Muscle of leg (tissue), 11 donors: ENCODE results near the gene ALOX12B. TPM values are rescaled to one million over a fixed set of nuclear protein-coding genes. Genes with fewer than 3 reads are reported as not detected.
"Not testable (repeated sequence)": the region's sequence is repeated elsewhere in the genome, so short reads cannot be mapped to it uniquely, and the experiment has no call there.

Experiments used
- DNase-seq: peaks from one replicate; pipeline ENCODE4 v3.0.0; 2013
- H3K27ac ChIP-seq: one replicate; pipeline ENCODE4 v1.5.1; 2013; ENCODE audit warnings: mild to moderate bottlenecking, low read length, control low read depth
- H3K27me3 ChIP-seq: one replicate; pipeline ENCODE4 v1.6.1; 2013; ENCODE audit warnings: low read length; ENCODE audit not compliant: control insufficient read depth, insufficient read depth
- H3K36me3 ChIP-seq: one replicate; pipeline ENCODE4 v1.6.1; 2013; ENCODE audit warnings: low read length; ENCODE audit not compliant: control insufficient read depth, insufficient read depth
- H3K4me1 ChIP-seq: one replicate; pipeline ENCODE4 v1.6.1; 2013; ENCODE audit warnings: low read length; ENCODE audit not compliant: control insufficient read depth, insufficient read depth
- H3K4me3 ChIP-seq: one replicate; pipeline ENCODE4 v1.5.1; 2013; ENCODE audit warnings: low read length, control low read depth
- H3K9me3 ChIP-seq: replicated peaks from 2 replicates; pipeline ENCODE4 v1.6.1; 2013; ENCODE audit warnings: low read depth, low read length; ENCODE audit not compliant: control insufficient read depth
- WGBS: methylation state at CpG from one replicate; pipeline ENCODE4 v1.1.5; 2013; ENCODE audit warnings: missing lambda C conversion rate; ENCODE audit not compliant: insufficient coverage; 5-methylcytosine and 5-hydroxymethylcytosine counted together
- polyA plus RNA-seq, 8 donors: library from polyadenylated mRNA; unstranded; fragments of 120-200 nt; gene quantifications; one replicate each; pipeline versions ENCODE4 v1.2.1 to v1.2.3, GENCODE V29; 2013; ENCODE audit warnings: inconsistent platforms in 1 of 8, low replicate concordance in 1 of 8; ENCODE audit not compliant: insufficient read length in 8 of 8, insufficient read depth in 1 of 8
- total RNA-seq: library from RNA; stranded (reverse); fragments of 120-200 nt; gene quantifications from one replicate; pipeline ENCODE4 v1.2.4, GENCODE V29; 2013

ALOX12B gene
- total and polyA plus RNA-seq, 9 donors = not detected

- no peaks in the 10 kb centered on the region for H3K9me3 ChIP-seq
- H3K36me3 ChIP-seq = no peaks in the 10 kb centered on the region
- WGBS = 83% methylated on average over 5 of the region's 6 CpGs
- H3K4me3 ChIP-seq = no peak overlapping the region
- peaks cover 11% of the 10 kb centered on the region for H3K4me1 ChIP-seq
- no peak for DNase-seq
- H3K27ac ChIP-seq = no peak overlapping the region
- peaks cover 58% of the 10 kb centered on the region for H3K27me3 ChIP-seq
Observed at GRCh38 chr17:8084250-8084649, 3.3 kb downstream of the ALOX12B start.

- DNase-seq = no peak
- peaks cover 67% of the 10 kb centered on the region for H3K27me3 ChIP-seq
Observed at GRCh38 chr17:8082292-8082691, 5.2 kb downstream of the ALOX12B start.

DNA sequence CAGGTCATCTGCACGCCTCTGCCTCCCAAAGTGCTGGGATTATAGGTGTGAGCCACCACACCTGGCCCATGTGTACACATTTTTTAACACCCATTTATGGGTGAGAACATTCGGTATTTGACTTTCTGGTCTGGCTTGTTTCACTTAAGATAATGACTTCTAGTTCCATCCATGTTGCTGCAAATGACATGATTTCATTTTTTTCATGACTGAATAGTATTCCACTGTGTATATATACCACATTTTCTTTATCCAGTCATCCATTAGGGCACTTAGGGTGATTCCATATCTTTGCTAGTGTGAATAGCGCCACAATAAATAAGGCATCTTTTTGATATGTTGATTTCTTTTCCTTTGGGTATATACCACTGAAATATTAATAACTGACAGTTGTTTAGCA is 5.6 kb downstream of the ALOX12B start:
- DNase-seq = no peak
- no peaks in the 10 kb centered on the region for H3K9me3 ChIP-seq
- H3K27ac ChIP-seq = no peak overlapping the region
- 100% methylated on average over 1 of the region's 3 CpGs for WGBS
- peaks cover 67% of the 10 kb centered on the region for H3K27me3 ChIP-seq
- no peak overlapping the region for H3K4me3 ChIP-seq
- H3K4me1 ChIP-seq = peaks cover 14% of the 10 kb centered on the region
- H3K36me3 ChIP-seq = no peaks in the 10 kb centered on the region

More at GRCh38 chr17:8082292-8082691, 5.2 kb downstream of the ALOX12B start:
- Histone ChIP-seq H3K4me1 (peaks cover 14% of the 10 kb centered on the region), H3K4me3 (no peak overlapping the region), H3K27ac (no peak overlapping the region), H3K36me3 (no peaks in the 10 kb centered on the region), H3K9me3 (no peaks in the 10 kb centered on the region)
- WGBS = 74% methylated on average over 4 of the region's 10 CpGs

GRCh38 chr17:8080799-8081219 is 6.7 kb downstream of the ALOX12B start:
- no peaks in the 10 kb centered on the region for H3K36me3 ChIP-seq
- H3K27ac ChIP-seq = no peak overlapping the region
- H3K4me3 ChIP-seq = no peak overlapping the region
- 20% methylated on average over 13 of the region's 17 CpGs for WGBS
- peaks cover 72% of the 10 kb centered on the region for H3K27me3 ChIP-seq
- DNase-seq = no peak
- no peaks in the 10 kb centered on the region for H3K9me3 ChIP-seq
- H3K4me1 ChIP-seq = peaks cover 14% of the 10 kb centered on the region

DNA sequence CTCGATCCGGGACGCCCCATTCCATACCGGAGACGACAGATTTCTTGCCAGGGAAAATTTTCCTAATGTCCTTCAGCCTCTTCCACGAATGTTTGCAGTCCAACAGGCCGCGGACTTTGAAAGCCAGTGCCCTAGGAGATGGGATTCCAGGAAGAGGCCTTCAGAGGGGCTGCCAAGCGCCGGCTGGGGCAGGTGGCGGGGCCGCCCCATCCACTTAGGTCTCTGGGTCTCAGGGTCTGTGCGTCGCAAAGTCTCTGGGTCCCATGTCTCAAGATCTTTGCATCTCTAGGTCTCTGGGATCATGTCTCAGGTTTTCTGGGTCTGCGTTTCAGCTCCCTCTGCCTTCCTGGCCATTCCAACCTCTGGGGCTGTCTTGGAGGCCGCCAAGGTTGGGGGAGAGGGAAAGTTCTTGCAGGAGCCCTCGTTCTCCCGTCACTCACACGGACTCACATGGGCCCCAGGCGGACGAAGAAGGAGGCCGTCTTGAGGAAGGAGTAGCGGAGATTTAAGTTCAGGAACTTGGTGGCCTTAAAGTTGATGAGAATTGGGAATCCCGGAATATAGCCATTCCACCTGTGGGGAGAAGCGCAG is 7.2 kb downstream of the ALOX12B start:
- Histone ChIP-seq H3K9me3 (no peaks in the 10 kb centered on the region), H3K4me3 (peak overlapping the region; percentile 36), H3K36me3 (no peaks in the 10 kb centered on the region), H3K27ac (no peak overlapping the region), H3K27me3 (peaks cover 77% of the 10 kb centered on the region), H3K4me1 (peaks cover 14% of the 10 kb centered on the region)
- WGBS = 8% methylated on average over 17 of the region's 25 CpGs
- no peak for DNase-seq

DNA sequence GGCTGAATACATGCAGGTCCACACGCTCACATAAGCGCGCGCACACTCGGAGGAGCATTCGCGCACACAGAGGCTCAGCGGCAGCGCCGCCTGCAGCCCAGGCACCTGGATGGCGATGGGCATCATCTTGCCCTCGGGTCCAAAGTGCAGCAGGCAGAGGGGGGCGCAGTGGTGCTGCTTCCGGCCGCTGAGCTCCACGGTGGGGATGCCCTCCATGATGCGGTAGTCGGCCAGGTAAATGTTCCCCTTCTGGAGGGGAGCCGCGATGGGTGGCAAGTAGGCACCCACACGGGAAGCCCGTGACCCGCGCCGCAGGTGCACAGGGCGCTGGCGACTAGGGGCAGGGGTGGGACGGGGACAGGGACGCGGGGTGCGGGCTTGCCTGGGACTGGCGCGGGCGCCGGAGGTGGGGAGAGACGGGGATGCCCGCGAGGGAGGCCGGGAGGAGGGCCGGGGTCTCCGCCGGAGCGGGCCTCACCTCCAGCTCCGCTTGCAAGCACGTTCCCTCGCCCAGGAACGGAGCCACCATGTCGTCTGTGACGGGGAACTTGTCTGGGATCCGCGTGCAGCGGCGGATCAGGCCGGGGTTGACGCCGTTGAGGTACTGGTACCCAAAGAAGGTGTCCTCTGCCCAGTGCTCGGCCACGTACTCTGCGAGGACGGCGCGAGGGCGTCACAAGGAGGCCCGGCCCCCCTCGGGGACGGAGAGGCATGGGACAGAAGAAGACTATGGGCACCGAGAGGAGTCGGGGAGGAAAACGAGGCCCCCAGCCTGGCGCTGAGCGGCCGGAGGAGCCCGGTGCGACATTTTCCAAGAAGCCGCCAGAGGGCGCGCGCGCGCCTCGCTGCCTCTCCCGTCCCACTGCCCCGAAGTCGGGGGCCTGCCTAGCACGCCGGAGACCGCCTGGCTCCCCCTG is 8.0 kb downstream of the ALOX12B start:
- Histone ChIP-seq H3K27ac (no peak overlapping the region), H3K4me3 (peak overlapping the region; percentile 36), H3K4me1 (peaks cover 14% of the 10 kb centered on the region), H3K9me3 (no peaks in the 10 kb centered on the region), H3K27me3 (peaks cover 82% of the 10 kb centered on the region), H3K36me3 (no peaks in the 10 kb centered on the region)
- under 1% methylated on average over 87 of the region's 87 CpGs for WGBS
- DNase-seq = peak; percentile 70

DNA sequence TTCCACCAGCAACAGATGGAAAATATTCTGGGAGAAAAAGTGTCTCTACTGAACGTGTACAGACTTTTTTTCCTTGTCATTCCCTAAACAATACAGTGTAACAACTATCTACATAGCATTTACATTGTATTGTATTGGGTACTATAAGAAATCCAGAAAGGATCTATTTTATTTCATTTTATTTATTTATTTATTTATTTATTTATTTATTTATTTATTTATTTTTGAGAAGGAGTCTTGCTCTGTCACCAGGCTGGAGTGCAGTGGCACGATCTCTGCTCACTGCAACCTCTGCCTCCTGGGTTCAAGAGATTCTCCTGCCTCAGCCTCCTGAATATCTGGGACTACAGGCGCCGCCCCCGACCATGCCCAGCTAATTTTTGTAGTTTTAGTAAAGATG is 9.6 kb downstream of the ALOX12B start:
- Histone ChIP-seq H3K27me3 (peaks cover 88% of the 10 kb centered on the region), H3K4me1 (peaks cover 27% of the 10 kb centered on the region)
- not testable (repeated sequence) for H3K9me3 ChIP-seq, H3K27ac ChIP-seq, H3K36me3 ChIP-seq, H3K4me3 ChIP-seq, DNase-seq
- WGBS = no CpG with 5 or more reads among the region's 5 CpGs

DNA sequence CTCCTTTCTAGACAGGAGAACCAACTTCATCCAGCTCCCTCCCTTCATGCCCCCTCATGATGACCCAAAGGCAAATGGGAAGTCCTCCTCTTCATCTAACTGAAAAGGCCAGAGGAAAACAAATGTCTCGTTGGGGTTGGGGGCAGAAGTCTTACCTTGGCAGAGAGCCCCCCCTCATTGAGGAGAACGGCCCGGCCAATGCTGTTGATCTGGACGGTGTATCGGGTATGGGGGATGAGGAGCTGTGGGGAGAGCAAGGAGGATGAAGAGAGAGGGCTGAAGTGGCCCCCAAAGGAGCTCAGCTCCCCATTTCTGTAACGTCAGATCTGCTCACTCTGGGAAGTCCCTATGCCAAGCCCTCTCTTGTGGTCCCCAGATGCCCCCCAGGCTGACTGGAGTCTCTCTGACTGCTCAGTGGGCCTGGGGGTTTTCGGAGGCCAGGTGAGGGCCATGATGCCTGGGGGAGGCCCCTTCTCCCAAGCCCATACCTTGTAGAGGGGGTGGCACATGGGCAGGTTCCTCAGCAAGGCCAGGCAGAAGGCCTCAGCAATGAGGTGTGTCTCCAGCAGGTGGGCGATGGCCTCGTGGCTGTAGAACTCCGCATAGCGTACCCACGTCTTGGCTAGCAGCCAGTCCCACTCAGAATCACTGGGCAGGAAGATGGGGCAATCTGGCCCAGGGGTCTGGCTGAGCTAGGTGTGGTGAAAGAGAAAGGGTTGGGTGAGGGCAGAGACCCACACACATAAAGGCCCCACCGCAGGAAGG is 10.8 kb downstream of the ALOX12B start:
- H3K27ac ChIP-seq = no peak overlapping the region
- no peak for DNase-seq
- no peaks in the 10 kb centered on the region for H3K9me3 ChIP-seq
- H3K27me3 ChIP-seq = peaks cover 93% of the 10 kb centered on the region
- WGBS = 77% methylated on average over 11 of the region's 13 CpGs
- no peak overlapping the region for H3K4me3 ChIP-seq
- H3K36me3 ChIP-seq = no peaks in the 10 kb centered on the region
- H3K4me1 ChIP-seq = peaks cover 37% of the 10 kb centered on the region

DNA sequence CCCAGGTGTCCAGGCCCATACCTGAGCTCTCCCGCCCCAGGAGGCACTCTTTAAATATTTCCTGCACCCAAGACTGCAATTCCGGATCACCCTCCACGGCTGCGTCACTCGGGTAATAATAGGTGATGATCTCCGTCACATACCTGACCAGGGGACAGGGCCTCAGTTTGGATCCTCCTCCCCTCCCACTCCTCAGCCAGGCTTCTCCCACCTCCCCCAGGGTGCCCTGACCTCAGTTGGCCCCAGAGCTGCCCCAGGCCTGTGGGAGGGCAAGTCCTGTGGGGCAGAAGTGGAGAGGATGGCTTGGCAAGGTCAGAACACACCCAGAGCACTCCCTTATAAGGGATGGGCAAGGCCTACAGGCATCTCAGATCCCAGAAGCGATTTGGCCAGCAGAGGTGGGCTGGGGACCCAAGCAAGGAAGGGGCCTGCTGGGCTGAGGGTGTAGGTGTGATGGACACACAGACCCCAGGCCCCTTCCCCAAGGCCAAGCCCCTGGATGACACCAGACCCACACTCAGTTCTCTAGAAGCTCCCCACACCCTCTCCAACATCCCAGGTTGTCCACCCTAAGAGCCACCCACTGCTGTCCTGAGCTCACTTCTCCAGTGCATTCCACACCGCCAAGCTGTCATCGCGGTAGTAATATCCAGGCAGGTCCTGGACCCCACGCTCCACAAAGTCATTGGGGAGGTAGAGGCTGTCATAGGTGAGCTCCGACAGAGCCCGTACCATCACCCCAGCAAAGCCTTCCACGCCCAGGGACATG is 11.8 kb downstream of the ALOX12B start:
- Histone ChIP-seq H3K27me3 (peaks cover 95% of the 10 kb centered on the region), H3K27ac (no peak overlapping the region), H3K36me3 (no peaks in the 10 kb centered on the region), H3K4me3 (no peak overlapping the region), H3K4me1 (peaks cover 37% of the 10 kb centered on the region), H3K9me3 (no peaks in the 10 kb centered on the region)
- no peak for DNase-seq
- WGBS = 91% methylated on average over 10 of the region's 14 CpGs
